HG03469 (cell line): ENCODE data around the gene BMPR1A.
"Not testable (repeated sequence)": the region's sequence is repeated elsewhere in the genome, so short reads cannot be mapped to it uniquely, and the experiment has no call there.

ENCODE experiments used
- ATAC-seq: cut with Tn5 transposase; IDR thresholded peaks from one replicate; pipeline ENCODE4 v1.9.1; 2021; ENCODE audit warnings: mild to moderate bottlenecking, moderate library complexity, moderate number of reproducible peaks; ENCODE audit not compliant: unreplicated experiment

The BMPR1A gene

GRCh38 chr10:86728056-86728455, 28.4 kb upstream of the BMPR1A start:
- ATAC-seq: no peak

- ATAC-seq: no peak
Measured at GRCh38 chr10:86729677-86730076, 26.7 kb upstream of the BMPR1A start.

- ATAC-seq: no peak
Measured at GRCh38 chr10:86730227-86730626, 26.2 kb upstream of the BMPR1A start.

DNA sequence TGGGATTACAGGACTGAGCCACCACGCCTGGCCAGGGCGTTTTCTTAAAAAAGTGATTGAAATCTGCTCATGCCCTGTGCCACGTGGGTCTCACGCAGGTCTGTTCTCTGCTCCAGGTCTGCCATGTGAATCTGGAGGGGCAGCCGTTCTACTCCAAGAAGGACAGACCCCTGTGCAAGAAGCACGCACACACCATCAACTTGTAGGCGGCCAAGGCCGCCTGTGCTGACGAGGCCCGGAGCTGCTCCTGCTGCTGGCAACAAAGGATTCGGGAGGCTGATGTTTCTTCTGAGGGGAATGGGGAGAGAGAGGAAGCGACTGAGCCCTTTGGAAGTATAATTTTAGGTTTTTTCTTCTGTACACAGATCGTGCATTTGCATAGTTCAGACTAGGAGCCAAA, 23.6 kb upstream of the BMPR1A start:
- ATAC-seq: no peak

DNA sequence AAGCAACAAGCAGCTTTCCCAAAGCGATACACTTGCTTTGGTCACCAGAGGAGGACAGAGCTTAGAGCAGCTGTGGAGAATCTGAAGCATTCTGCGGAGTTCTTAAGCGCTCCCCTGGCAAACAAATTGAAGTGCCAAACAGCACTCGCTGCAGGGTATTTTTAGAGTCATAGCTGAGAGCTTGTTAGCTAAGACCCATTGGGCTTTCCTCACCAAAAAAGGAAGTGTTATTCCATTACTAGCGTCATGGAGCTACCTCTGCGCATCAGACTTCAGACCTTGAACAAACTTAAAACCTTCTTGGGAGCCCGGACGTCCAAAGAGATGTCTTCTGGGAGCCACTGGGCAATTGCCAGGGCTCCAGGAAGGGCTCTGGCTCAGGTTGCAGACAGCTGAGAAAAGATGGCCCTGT, 23.2 kb upstream of the BMPR1A start:
- no peak for ATAC-seq

DNA sequence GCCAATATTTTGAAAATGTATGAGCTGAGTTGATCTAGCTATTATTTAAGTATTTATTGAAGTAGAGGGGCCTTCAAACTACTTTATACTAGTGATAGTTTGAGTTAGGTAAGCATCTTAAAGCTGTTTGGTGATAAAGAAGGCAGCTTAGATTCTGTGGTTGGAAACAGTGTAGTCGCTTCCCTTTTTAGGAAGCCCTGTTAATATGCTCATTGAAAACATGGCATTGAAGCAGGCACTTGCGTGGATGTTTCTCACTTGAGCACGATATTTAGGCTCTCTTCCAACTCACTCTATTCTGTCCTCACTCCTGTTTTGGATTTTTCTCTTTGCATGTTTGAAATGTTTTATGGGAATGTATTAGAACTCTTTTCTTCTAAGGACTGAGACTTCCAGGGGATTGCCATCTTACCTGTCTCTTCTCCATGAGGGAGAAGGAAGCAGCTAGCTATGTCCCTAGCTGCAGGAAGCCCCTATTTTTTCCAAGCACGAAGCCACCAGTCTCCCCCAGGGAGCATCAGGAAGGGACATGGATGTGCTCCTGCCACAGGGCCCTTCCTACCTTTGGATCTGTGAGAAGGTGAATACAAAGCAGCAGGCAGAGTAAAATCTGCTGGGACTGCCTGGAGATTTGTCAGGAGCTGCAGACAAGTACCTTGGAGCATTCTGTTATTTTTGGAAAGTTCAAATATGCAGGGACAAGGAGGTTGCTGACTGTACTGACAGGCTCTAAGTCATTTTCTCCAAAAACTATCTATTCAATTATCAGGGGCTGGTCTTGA, 22.0 kb upstream of the BMPR1A start:
- ATAC-seq: no peak

- not testable (repeated sequence) for ATAC-seq
Measured at GRCh38 chr10:86735278-86735677, 21.1 kb upstream of the BMPR1A start.

DNA sequence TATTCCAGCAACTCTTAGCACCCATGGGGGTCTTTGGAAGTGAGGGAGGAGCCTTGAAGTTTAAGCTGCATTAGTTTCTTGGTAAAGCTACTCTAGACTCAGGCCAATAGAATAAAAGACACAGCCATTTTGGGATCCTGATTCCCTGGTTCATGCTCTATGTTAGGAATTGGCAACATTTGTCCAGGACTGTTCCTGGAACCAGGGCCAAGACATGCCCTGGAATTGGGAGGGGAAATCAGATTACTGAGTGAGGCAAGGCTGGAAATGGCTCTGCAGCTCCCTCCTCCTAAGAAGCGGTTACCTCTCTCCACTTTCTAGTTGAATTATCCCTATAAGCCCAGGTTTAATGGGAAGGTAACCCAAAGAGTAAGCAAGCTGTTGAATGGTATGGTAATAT, 14.2 kb upstream of the BMPR1A start:
- no peak for ATAC-seq

- ATAC-seq: no peak
Measured at GRCh38 chr10:86744067-86744725, 12.2 kb upstream of the BMPR1A start.

- ATAC-seq: no peak
Measured at GRCh38 chr10:86747796-86748581, 8.4 kb upstream of the BMPR1A start.

- no peak for ATAC-seq
Measured at GRCh38 chr10:86749854-86750253, 6.6 kb upstream of the BMPR1A start.

GRCh38 chr10:86751477-86751876, 4.9 kb upstream of the BMPR1A start:
- no peak for ATAC-seq

DNA sequence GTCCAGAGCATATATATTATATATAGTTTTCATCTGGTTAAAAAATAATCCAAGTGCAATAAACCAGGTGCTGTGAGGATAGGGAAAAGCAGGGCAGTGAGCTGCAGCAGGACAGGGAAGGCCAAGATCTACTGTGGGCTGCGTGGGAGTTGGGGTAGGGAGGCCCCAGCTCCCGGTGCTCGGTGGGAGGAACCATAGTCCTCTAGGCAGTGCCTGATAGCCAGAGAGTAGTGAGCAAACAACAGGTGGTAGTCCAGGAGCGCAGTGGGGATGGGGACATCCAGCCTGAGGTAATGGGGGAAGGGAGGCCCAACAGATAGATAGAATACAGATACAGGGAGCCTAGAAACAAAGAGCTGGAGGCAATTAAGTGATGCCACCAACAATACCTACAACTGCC, 4.1 kb upstream of the BMPR1A start:
- ATAC-seq: no peak

DNA sequence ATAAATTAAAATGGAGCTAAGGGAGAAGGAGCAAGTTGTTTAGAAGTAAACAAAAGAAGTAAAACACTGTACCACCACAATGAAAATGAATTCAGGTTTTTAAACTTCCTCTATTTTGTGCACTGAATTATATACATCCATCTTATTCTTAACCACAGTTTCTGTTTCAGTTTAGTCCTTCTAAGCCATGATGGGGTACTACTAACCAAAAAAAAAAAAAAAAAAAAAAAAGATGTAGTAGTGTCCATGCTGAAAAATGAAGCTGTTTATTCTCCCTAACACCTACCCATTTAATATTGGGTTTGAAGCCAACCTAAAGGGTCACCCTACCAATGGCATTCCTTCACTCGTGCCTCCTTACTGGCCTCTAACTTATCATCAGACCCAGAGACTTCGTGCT, 3.4 kb upstream of the BMPR1A start:
- ATAC-seq: no peak

DNA sequence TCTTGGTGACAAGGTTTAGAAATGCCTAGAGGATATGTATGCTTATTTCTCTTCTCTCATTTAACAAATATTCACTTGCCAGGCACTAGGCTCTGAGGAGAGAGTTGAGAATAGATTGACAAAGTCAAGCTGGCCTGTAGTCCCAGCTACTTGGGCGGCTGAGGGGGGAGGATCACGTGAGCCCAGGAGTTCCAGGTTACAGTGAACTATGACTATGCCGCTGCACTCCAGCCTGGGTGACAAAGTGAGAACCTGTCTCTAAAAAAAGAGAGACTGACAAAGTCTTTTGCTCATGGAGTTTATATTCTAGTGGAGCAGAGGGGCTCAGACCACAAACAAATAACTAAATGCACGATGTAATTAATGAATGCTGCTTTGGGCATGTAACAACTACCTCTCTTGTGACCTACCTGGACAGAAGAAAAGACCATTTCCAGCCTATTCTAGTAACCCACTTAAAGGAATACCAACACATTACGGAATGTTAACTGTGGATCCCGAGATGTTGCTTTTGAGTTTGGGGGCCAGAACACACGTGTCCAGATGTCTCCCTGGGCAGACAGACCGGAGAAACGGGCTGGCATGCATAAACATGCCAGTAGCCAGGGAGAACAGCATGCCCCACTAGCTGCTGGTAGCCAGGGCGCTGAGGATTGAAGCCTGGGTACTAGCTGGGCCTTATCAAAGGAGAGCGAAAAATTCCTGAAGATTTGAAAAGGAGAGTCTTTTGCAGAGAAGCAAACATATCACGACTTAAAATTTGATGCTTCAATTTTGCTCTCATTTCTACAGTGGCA, 2.6 kb upstream of the BMPR1A start:
- no peak for ATAC-seq

- ATAC-seq: no peak
Measured at GRCh38 chr10:86755454-86755739, 1.0 kb upstream of the BMPR1A start.

DNA sequence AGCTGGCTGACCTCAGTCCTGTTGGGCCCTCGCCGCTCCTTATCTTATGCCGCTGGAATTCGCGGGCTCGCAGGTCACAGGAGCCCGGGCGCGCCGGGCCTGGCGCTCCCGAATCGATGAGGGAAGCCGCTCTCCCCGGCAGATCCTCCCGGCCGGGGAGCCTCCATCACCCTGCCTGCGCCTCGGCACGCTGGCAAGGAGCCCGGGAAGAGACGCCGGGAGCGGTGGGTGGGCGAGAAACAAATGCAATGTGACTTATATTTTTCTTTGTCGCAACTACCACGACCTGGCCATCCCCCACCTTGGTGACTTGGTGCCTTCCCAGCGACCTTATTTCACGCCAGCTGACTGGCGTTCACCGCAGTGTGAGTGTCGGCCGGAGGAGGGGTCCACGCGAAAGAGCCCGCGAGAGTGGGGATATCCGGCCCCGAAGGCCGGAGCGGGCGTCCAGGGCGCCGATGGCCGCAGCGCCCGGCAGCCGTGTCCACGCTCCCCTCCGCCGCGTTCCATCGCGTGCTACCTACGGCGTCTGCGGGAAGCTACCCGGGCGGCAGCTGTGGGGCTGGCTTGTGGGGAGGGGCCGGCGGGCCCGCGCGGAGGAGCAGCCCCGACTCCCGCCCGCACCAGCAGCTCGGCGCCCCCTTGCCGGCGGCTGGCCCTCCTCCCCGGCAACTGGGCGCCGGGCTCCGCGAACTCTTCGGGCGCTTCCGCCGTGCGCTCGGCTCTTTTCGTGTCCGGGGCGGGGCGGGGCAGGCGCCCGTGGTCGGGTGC, 494 bp upstream of the BMPR1A start:
- peak; percentile 54 for ATAC-seq

GRCh38 chr10:86757113-86757972, 924 bp downstream of the BMPR1A start:
- no peak for ATAC-seq
